Fibroblast of skin of abdomen (primary cell): ENCODE results near the gene KHDRBS1. TPM values are rescaled to one million over a fixed set of nuclear protein-coding genes. Genes with fewer than 3 reads are reported as not detected.
"Not testable (repeated sequence)": the region's sequence is repeated elsewhere in the genome, so short reads cannot be mapped to it uniquely, and the experiment has no call there.

ENCODE experiments used
- DNase-seq: peaks from one replicate; pipeline ENCODE4 v3.0.0-alpha.2; 2013
- polyA plus RNA-seq, 2 experiments: library from polyadenylated mRNA; unstranded; fragments of 120-200 nt; gene quantifications; one replicate each; pipeline ENCODE4 v1.2.1, GENCODE V29; 2013; ENCODE audit not compliant: insufficient read length in 2 of 2

The KHDRBS1 gene
- polyA plus RNA-seq (2013, experiment 1 of 2; ENCODE audit: insufficient read length): 163 TPM
- 162 TPM for polyA plus RNA-seq (2013, experiment 2 of 2; ENCODE audit: insufficient read length)

- peak; percentile 99 for DNase-seq
These were observed at the start of gene KHDRBS1 for GRCh38 chr1:32013386-32014198. TSS of gene KHDRBS1 (plus strand) at chr1:32013868. CDS start at chr1:32013996, 128 bp downstream.

- no peak for DNase-seq
These were observed 42.8 kb upstream of the KHDRBS1 start for GRCh38 chr1:31970873-31971272.

- DNase-seq: peak; percentile 38
These were observed 37.3 kb upstream of the KHDRBS1 start for GRCh38 chr1:31976401-31976800.

GRCh38 chr1:31977385-31978131, 36.1 kb upstream of the KHDRBS1 start:
- peak; percentile 86 for DNase-seq

GRCh38 chr1:31978843-31979400, 34.7 kb upstream of the KHDRBS1 start:
- DNase-seq: peak; percentile 79

GRCh38 chr1:31980835-31981455, 32.7 kb upstream of the KHDRBS1 start:
- no peak for DNase-seq

- no peak for DNase-seq
These were observed 32.2 kb upstream of the KHDRBS1 start for GRCh38 chr1:31981456-31981839.

- DNase-seq: no peak
These were observed 31.7 kb upstream of the KHDRBS1 start for GRCh38 chr1:31981972-31982371.

GRCh38 chr1:31984419-31985347, 29.0 kb upstream of the KHDRBS1 start:
- peak; percentile 43 for DNase-seq

GRCh38 chr1:31985430-31985829, 28.2 kb upstream of the KHDRBS1 start:
- DNase-seq: no peak

GRCh38 chr1:31987135-31987619, 26.5 kb upstream of the KHDRBS1 start:
- DNase-seq: no peak

GRCh38 chr1:31989964-31990363, 23.7 kb upstream of the KHDRBS1 start:
- no peak for DNase-seq

GRCh38 chr1:31991182-31991581, 22.5 kb upstream of the KHDRBS1 start:
- no peak for DNase-seq

- no peak for DNase-seq
These were observed 18.4 kb upstream of the KHDRBS1 start for GRCh38 chr1:31995263-31995662.

GRCh38 chr1:31996121-31996520, 17.5 kb upstream of the KHDRBS1 start:
- DNase-seq: not testable (repeated sequence)

- DNase-seq: no peak
These were observed 11.8 kb upstream of the KHDRBS1 start for GRCh38 chr1:32001863-32002262.

- not testable (repeated sequence) for DNase-seq
These were observed 11.4 kb upstream of the KHDRBS1 start for GRCh38 chr1:32002285-32002684.

GRCh38 chr1:32005522-32005921, 8.1 kb upstream of the KHDRBS1 start:
- DNase-seq: no peak

- no peak for DNase-seq
These were observed 6.1 kb upstream of the KHDRBS1 start for GRCh38 chr1:32007591-32007940.

- DNase-seq: no peak
These were observed 3.4 kb upstream of the KHDRBS1 start for GRCh38 chr1:32010246-32010645.

GRCh38 chr1:32012709-32013385, 821 bp upstream of the KHDRBS1 start:
- DNase-seq: no peak
